Middle frontal gyrus (tissue), 1 donor: ENCODE data around the gene SELENOM.
"Not testable (repeated sequence)": the region's sequence is repeated elsewhere in the genome, so short reads cannot be mapped to it uniquely, and the experiment has no call there.

Source experiments
- DNase-seq: peaks from one replicate; pipeline ENCODE4 v3.0.0-alpha.2; 2015; ENCODE audit warnings: low spot score; ENCODE audit errors: extremely low spot score

Gene SELENOM

GRCh38 chr22:31106001-31106571 is 1.3 kb downstream of the SELENOM start:
- no peak for DNase-seq

GRCh38 chr22:31105282-31105929 is 2.0 kb downstream of the SELENOM start:
- no peak for DNase-seq

GRCh38 chr22:31104869-31105268 is 2.5 kb downstream of the SELENOM start:
- no peak for DNase-seq

- no peak for DNase-seq
Measured at GRCh38 chr22:31103899-31104694, 3.3 kb downstream of the SELENOM start.

GRCh38 chr22:31103111-31103510 is 4.3 kb downstream of the SELENOM start:
- no peak for DNase-seq

- no peak for DNase-seq
Measured at GRCh38 chr22:31102441-31103081, 4.8 kb downstream of the SELENOM start.

- no peak for DNase-seq
Measured at GRCh38 chr22:31100762-31101525, 6.4 kb downstream of the SELENOM start.

GRCh38 chr22:31099841-31100761 is 7.3 kb downstream of the SELENOM start:
- no peak for DNase-seq

GRCh38 chr22:31099386-31099785 is 8.0 kb downstream of the SELENOM start:
- no peak for DNase-seq

GRCh38 chr22:31098632-31099110 is 8.7 kb downstream of the SELENOM start:
- DNase-seq, result no peak

GRCh38 chr22:31097941-31098631 is 9.3 kb downstream of the SELENOM start:
- DNase-seq, result no peak

GRCh38 chr22:31097539-31097938 is 9.8 kb downstream of the SELENOM start:
- not testable (repeated sequence) for DNase-seq

- no peak for DNase-seq
Measured at GRCh38 chr22:31096657-31097279, 10.6 kb downstream of the SELENOM start.

GRCh38 chr22:31095637-31096249 is 11.6 kb downstream of the SELENOM start:
- no peak for DNase-seq

- no peak for DNase-seq
Measured at GRCh38 chr22:31094741-31095140, 12.6 kb downstream of the SELENOM start.

GRCh38 chr22:31094021-31094551 is 13.3 kb downstream of the SELENOM start:
- DNase-seq, result no peak

GRCh38 chr22:31093086-31093850 is 14.1 kb downstream of the SELENOM start:
- no peak for DNase-seq

GRCh38 chr22:31092161-31092560 is 15.2 kb downstream of the SELENOM start:
- DNase-seq, result no peak
